ENCODE measurements around the gene DENND2D. TPM values are rescaled to one million over a fixed set of nuclear protein-coding genes. Genes with fewer than 3 reads are reported as not detected.

DENND2D gene
- total and polyA plus RNA-seq, 10 of the 15 experiments (the other 5 are each of a cell fraction or from before 2014, with no cell fraction given): 149 to 375 (median 172) TPM

DNA sequence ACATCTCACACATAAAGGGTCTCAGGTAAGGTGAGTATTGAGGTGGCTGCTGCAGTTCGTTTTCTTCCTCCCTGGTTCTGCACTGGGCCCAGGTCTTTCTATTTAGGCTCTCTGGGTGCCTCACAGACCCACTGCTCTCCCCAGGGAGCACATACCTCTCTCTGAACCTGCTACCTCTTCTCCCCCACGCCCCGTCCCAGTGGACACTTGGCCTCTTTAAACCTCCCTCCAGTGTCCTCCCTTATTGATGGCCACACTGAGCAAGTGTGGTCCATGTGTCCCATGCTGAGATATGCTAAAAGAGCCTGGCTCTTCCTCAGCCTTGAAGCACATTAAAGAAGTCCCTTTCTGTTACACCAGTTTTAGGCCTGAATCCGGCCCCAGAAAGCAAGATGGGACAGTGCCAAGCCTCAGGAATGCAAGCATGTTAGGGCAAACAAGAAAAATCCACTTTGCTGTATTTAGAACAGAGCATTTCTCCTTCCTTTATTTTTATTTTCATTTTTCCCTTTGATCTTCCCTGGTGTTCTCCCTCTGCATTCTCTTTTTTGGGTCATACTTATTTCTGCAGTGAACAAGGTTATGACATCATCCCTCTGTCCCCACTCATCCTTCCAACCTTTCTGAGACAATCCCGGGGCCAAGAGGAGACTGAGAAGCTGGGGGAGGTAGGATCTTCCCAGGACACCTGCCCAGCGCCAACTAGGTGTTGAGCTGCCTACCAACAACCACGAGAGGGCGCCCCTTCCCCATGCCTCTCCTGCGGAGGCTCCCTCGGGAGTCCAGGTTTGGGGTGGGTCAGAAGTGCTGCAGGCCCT lies 22.1 kb upstream of the DENND2D start (continued):
- TF ChIP-seq TBL1XR1 (IDR thresholded peaks at IDR 0.05; ENCODE audit: low read depth, low read length) (peak; percentile 67; the same call in 1 of the 2 replicates), SMC3 (IDR thresholded peaks at IDR 0.05; ENCODE audit: borderline replicate concordance, low read length) (peak; percentile 97), CHD2 (IDR thresholded peaks at IDR 0.05; ENCODE audit: borderline replicate concordance, low read depth, low read length) (0 out of 2 replicates have a peak, but pooled peaks have one; percentile 42), PAX5 (IDR thresholded peaks at IDR 0.05; ENCODE audit: borderline replicate concordance, low read depth, low read length) (peak; percentile 63; the same call in 1 of the 2 replicates), EED (IDR thresholded peaks at IDR 0.05; ENCODE audit: low read depth) (peak; percentile 83), NRF1 (conservative IDR thresholded peaks at IDR 0.05; ENCODE audit: low read depth, low read length) (0 out of 2 replicates have a peak, but pooled peaks have one; percentile 3), SPI1 (IDR thresholded peaks at IDR 0.05; ENCODE audit: borderline replicate concordance, insufficient read depth, low read depth, low read length) (no peak), POLR2AphosphoS5 (IDR thresholded peaks at IDR 0.05; ENCODE audit: low read length) (peak; percentile 6; the same call in 1 of the 2 replicates), BCL11A (IDR thresholded peaks at IDR 0.05; ENCODE audit: low read depth, low read length) (peak; percentile 46; the same call in 1 of the 2 replicates), POU2F2 (IDR thresholded peaks at IDR 0.05; ENCODE audit: borderline replicate concordance, low read depth, low read length) (peak; percentile 81; the same call in 1 of the 3 replicates), MXI1 (IDR thresholded peaks at IDR 0.05; ENCODE audit: low read depth, low read length) (peak; percentile 17; the same call in 1 of the 2 replicates), SMAD5 (IDR thresholded peaks at IDR 0.05; ENCODE audit: low read depth) (peak; percentile 57)
- TF ChIP-seq, protein P1, sequence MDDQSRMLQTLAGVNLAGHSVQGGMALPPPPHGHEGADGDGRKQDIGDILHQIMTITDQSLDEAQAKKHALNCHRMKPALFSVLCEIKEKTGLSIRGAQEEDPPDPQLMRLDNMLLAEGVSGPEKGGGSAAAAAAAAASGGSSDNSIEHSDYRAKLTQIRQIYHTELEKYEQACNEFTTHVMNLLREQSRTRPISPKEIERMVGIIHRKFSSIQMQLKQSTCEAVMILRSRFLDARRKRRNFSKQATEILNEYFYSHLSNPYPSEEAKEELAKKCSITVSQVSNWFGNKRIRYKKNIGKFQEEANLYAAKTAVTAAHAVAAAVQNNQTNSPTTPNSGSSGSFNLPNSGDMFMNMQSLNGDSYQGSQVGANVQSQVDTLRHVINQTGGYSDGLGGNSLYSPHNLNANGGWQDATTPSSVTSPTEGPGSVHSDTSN (IDR thresholded peaks at IDR 0.05; ENCODE audit: insufficient replicate concordance, low read depth, low read length): no peak
- TF ChIP-seq, protein P2, sequence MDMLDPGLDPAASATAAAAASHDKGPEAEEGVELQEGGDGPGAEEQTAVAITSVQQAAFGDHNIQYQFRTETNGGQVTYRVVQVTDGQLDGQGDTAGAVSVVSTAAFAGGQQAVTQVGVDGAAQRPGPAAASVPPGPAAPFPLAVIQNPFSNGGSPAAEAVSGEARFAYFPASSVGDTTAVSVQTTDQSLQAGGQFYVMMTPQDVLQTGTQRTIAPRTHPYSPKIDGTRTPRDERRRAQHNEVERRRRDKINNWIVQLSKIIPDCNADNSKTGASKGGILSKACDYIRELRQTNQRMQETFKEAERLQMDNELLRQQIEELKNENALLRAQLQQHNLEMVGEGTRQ (IDR thresholded peaks at IDR 0.05; ENCODE audit: borderline replicate concordance, low read depth, low read length): no peak
- TF ChIP-seq, protein P3, sequence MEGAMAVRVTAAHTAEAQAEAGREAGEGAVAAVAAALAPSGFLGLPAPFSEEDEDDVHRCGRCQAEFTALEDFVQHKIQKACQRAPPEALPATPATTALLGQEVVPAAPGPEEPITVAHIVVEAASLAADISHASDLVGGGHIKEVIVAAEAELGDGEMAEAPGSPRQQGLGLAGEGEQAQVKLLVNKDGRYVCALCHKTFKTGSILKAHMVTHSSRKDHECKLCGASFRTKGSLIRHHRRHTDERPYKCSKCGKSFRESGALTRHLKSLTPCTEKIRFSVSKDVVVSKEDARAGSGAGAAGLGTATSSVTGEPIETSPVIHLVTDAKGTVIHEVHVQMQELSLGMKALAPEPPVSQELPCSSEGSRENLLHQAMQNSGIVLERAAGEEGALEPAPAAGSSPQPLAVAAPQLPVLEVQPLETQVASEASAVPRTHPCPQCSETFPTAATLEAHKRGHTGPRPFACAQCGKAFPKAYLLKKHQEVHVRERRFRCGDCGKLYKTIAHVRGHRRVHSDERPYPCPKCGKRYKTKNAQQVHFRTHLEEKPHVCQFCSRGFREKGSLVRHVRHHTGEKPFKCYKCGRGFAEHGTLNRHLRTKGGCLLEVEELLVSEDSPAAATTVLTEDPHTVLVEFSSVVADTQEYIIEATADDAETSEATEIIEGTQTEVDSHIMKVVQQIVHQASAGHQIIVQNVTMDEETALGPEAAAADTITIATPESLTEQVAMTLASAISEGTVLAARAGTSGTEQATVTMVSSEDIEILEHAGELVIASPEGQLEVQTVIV (IDR thresholded peaks at IDR 0.05; ENCODE audit: borderline replicate concordance, partially characterized antibody): no peak
